ENCODE results near the gene JAKMIP2.

GRCh38 chr5:147567917-147568598, 214.5 kb downstream of the JAKMIP2 start:
- TF ChIP-seq EZH2 (IDR thresholded peaks at IDR 0.05) (no peak), POLR2AphosphoS5 (IDR thresholded peaks at IDR 0.05; ENCODE audit: borderline replicate concordance, low read depth, low read length) (no peak)

Measured in SK-N-MC (cell line).